GM19238 (cell line): Measurements from ENCODE around the gene TMC3.

Source experiments
- DNase-seq: peaks from one replicate; pipeline ENCODE4 v3.0.0; 2011; ENCODE audit warnings: low spot score; ENCODE audit not compliant: insufficient read length

The TMC3 gene

DNA sequence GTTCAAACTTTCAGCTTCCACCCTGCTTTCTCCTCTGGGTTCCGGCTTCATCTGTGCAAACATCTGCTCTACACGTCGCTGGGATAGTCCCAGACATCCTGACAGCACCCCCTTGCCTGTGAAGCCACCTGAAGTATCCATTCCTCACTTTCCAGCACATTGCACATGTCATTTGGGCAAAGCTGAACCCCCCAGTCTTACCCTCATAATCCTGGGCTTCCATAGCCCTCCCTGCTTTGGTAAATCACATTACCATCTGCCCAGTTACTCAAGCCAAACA is 92.6 kb downstream of the TMC3 start:
- DNase-seq, result no peak
